ENCODE results near the gene AHCYL2.
"Not testable (repeated sequence)": the region's sequence is repeated elsewhere in the genome, so short reads cannot be mapped to it uniquely, and the experiment has no call there.

AHCYL2 gene

DNA sequence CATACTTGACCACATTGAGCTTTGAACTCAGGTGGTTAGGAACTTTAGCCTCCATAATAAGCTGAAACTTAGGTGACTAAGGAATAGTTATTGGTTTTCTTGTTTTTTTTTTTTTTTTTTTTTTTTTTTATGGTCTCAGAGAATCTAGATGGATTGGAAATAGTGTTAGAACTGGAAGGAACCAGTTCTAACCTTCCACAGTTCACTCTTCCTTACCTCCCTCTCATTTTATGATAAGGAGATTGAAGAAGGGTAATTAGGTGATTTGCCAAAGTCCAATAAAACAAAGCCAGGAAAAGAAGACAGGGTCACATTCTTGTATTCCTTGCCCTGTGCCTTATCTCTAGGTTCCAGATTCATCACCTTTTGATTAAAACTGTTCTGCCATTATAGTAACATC, 137.7 kb downstream of the AHCYL2 start:
- Histone ChIP-seq H3K4me2 (ENCODE audit: low read length) (no peak overlapping the region), H3K4me3 (ENCODE audit: low read length) (no peak overlapping the region), H3K9ac (ENCODE audit: low read depth, low read length) (no peak overlapping the region), H3K4me1 (ENCODE audit: control insufficient read depth, insufficient read depth, low read length) (no peaks in the 10 kb centered on the region), H3K36me3 (ENCODE audit: insufficient read depth, low read length) (no peaks in the 10 kb centered on the region), H3K27me3 (ENCODE audit: control insufficient read depth, insufficient read depth, low read length) (no peaks in the 10 kb centered on the region), H3K9me3 (replicated peaks; ENCODE audit: low read length) (no peaks in the 10 kb centered on the region)

DNA sequence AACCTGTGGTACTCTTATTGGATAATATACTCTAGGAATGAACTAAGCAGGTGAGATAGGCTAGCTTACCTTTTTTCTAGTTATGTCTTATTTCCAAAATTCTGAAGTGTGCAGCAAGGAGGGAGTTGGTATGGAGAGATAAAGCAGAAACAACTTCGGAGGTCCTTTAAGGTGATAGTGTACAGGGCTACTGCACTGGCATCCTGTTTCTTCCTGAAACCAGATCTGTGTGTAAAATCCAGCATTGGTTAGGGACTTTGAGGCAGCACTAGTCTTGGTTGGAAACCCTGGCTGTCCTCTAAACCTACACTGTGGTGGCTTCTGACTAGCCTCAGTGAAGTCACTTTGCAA, 142.5 kb downstream of the AHCYL2 start:
- H3K9ac ChIP-seq (ENCODE audit: low read depth, low read length) = no peak overlapping the region
- no peak overlapping the region for H3K4me2 ChIP-seq (ENCODE audit: low read length)

DNA sequence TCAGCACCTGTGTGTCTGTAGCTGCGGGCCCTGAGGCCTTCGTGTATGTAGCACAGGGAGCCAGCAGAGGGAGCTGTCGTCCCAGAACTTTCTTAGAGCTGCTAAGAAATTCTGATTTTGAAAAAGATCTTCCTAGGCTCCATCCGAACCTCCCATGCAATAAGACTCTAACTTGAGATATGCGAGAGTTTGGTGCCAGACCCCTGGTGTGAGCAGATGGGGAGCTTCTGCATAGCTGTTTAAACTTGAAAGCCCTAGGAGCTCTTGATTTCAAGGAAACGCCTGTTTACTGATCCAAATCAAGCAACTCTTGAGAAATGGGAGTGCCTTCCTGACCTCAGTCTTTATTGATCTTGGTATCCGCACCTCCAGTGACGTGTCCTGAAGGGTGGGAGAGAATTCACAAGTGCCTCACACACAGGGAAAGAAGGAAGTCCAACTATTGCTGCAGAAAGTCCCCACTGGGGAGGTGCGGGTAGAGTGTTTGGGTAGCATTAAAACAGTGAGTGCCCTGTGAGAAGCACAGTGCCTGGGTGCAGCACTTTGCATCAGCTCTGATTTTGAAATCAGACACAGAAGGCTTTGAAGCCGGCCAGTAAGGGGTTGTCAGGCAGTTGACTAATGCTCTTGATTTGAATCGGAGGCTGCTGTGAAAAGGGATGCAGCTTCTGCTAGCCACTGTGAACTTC, 143.0 kb downstream of the AHCYL2 start:
- H3K27me3 ChIP-seq (ENCODE audit: control insufficient read depth, insufficient read depth, low read length) = no peaks in the 10 kb centered on the region
- peak overlapping the region; percentile 9 for H3K4me2 ChIP-seq (ENCODE audit: low read length)
- no peak overlapping the region for H3K4me3 ChIP-seq (ENCODE audit: low read length)
- no peak overlapping the region for H3K9ac ChIP-seq (ENCODE audit: low read depth, low read length)
- H3K4me1 ChIP-seq (ENCODE audit: control insufficient read depth, insufficient read depth, low read length) = peaks cover 9% of the 10 kb centered on the region
- H3K9me3 ChIP-seq (replicated peaks; ENCODE audit: low read length) = no peaks in the 10 kb centered on the region
- no peaks in the 10 kb centered on the region for H3K36me3 ChIP-seq (ENCODE audit: insufficient read depth, low read length)

More for the DNA sequence above, 142.5 kb downstream of the AHCYL2 start:
- Histone ChIP-seq H3K4me1 (ENCODE audit: control insufficient read depth, insufficient read depth, low read length) (peaks cover 9% of the 10 kb centered on the region), H3K4me3 (ENCODE audit: low read length) (no peak overlapping the region), H3K36me3 (ENCODE audit: insufficient read depth, low read length) (no peaks in the 10 kb centered on the region), H3K9me3 (replicated peaks; ENCODE audit: low read length) (no peaks in the 10 kb centered on the region), H3K27me3 (ENCODE audit: control insufficient read depth, insufficient read depth, low read length) (no peaks in the 10 kb centered on the region)

DNA sequence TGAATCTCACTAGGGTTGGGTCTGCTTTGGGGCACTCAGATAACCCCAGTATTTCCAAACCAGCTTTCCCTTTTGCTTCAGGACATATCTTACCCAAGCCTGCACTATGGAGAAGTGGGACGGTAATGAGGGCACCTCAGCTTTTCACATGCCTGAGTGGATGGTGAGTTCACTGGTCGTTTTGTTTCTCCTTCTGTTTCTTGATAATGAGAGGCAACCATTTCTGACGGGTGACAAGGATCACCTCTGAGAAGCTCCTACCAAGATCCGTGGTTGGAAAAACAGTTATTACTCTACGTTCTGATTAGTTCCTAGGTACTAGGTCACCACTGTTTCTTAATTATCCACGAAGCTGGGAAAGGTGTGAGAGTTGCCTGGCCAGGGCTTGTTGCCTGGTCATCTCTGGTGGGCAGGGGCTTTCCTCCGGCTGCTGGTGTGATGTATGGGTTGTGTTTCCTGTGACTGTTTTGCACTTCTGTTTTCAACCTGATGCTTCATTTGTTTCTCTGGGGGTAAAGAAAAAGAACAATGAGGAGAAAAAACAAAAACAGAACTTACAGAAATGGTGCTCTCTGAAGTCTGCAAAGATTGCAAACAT, 143.7 kb downstream of the AHCYL2 start:
- Histone ChIP-seq H3K36me3 (ENCODE audit: insufficient read depth, low read length) (no peaks in the 10 kb centered on the region), H3K4me2 (ENCODE audit: low read length) (no peak overlapping the region), H3K9me3 (replicated peaks; ENCODE audit: low read length) (no peaks in the 10 kb centered on the region), H3K4me1 (ENCODE audit: control insufficient read depth, insufficient read depth, low read length) (peaks cover 9% of the 10 kb centered on the region), H3K9ac (ENCODE audit: low read depth, low read length) (no peak overlapping the region), H3K27me3 (ENCODE audit: control insufficient read depth, insufficient read depth, low read length) (no peaks in the 10 kb centered on the region), H3K4me3 (ENCODE audit: low read length) (no peak overlapping the region)

DNA sequence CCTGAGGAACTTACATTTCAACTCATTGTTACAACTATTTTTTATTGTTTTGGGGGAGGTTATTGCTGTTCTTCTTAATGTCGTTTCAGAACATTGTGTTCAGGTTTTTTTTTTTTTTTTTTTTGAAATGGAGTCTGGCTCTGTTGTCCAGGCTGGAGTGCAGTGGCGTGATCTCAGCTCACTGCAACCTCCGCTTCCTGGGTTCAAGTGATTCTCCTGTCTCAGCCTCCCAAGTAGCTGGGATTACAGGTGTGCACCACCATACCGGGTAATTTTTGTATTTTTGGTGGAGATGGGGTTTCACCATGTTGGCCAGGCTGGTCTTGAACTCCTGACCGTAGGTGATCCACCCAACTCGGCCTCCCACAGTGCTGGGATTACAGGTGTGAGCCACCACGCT, 144.6 kb downstream of the AHCYL2 start:
- not testable (repeated sequence) for H3K36me3 ChIP-seq (ENCODE audit: insufficient read depth, low read length); H3K27me3 ChIP-seq (ENCODE audit: control insufficient read depth, insufficient read depth, low read length); H3K4me2 ChIP-seq (ENCODE audit: low read length); H3K4me3 ChIP-seq (ENCODE audit: low read length); H3K9me3 ChIP-seq (replicated peaks; ENCODE audit: low read length); H3K9ac ChIP-seq (ENCODE audit: low read depth, low read length); H3K4me1 ChIP-seq (ENCODE audit: control insufficient read depth, insufficient read depth, low read length)

DNA sequence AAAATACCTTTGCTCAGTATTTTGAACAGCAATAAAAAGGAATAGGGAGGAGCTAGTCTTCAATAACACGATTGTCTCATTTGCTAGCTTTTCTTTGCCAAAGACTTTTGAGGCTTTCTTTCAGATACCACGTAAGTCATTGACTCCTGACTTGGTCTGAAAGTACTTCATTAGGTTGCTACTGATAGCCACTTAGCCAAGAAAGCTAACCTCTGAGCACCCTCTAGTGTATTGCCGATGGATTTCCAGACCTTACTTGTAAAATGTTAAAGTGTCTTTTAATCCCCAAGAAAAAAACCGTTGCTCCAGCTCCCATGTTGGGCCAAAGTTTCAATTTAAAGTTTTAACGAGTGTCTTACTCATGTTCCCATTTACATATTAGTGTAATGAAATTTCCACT, 146.0 kb downstream of the AHCYL2 start:
- Histone ChIP-seq H3K9ac (ENCODE audit: low read depth, low read length) (no peak overlapping the region), H3K36me3 (ENCODE audit: insufficient read depth, low read length) (no peaks in the 10 kb centered on the region), H3K4me3 (ENCODE audit: low read length) (no peak overlapping the region), H3K9me3 (replicated peaks; ENCODE audit: low read length) (no peaks in the 10 kb centered on the region), H3K27me3 (ENCODE audit: control insufficient read depth, insufficient read depth, low read length) (no peaks in the 10 kb centered on the region), H3K4me2 (ENCODE audit: low read length) (no peak overlapping the region), H3K4me1 (ENCODE audit: control insufficient read depth, insufficient read depth, low read length) (peaks cover 9% of the 10 kb centered on the region)

DNA sequence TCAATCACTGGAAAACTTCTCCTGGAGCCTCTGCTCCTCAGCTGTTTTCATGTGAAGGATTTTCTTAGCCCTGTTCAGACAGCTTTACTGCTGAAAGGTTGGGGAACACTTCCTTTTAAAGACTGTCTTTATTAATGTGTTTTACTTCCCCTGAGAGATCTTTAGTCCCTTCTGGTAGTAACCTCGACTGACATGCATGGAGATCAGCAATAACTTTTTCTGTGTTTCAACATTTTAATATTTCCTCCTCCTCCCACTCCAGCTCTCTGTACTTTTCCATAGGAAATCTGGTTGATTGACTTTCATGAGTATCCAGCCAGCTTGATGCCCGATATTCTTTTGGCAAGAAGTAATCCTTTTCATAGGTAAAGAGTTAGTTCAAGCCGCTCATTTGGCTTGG, 146.7 kb downstream of the AHCYL2 start:
- H3K4me2 ChIP-seq (ENCODE audit: low read length) = no peak overlapping the region
- H3K9ac ChIP-seq (ENCODE audit: low read depth, low read length) = no peak overlapping the region
- H3K9me3 ChIP-seq (replicated peaks; ENCODE audit: low read length) = no peaks in the 10 kb centered on the region
- H3K4me3 ChIP-seq (ENCODE audit: low read length) = no peak overlapping the region
- H3K27me3 ChIP-seq (ENCODE audit: control insufficient read depth, insufficient read depth, low read length) = no peaks in the 10 kb centered on the region
- H3K4me1 ChIP-seq (ENCODE audit: control insufficient read depth, insufficient read depth, low read length) = peaks cover 9% of the 10 kb centered on the region
- H3K36me3 ChIP-seq (ENCODE audit: insufficient read depth, low read length) = no peaks in the 10 kb centered on the region

DNA sequence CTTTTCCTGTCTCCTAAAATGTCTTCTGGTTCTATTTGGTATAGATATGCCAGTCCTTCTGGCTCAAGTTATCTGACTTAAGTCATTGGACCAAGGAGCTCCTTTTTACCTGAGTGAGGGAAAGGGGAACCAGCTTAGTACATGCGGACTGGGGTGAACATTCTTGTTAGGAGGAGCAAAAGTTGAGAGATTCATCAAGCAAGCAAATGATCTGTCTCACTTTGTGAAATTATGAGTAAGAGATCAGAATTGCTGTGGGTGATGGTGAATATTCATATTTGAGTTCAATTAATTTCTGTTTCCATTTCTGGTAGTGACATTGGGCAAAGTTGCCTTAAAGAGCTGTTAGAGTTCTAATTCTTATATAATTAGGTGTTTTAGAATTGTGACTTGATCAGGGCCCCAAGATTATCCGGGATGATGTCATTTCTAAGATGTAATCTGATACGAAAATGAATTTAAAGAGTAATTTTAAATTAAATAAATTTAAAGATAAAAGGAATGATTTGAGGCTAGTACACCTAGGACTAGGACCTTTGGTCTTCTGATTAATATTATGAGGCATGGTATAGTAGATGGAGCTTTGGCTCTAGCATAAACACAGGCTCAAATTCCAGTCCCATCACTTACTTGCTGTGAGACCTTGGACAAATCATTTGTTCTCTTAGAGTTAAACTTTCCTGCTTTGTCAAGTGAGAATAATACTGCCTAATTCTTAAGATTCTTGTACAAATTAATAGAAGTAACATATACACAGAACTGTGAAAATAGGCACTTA, 149.0 kb downstream of the AHCYL2 start:
- Histone ChIP-seq H3K36me3 (ENCODE audit: insufficient read depth, low read length) (no peaks in the 10 kb centered on the region), H3K9me3 (replicated peaks; ENCODE audit: low read length) (no peaks in the 10 kb centered on the region), H3K4me3 (ENCODE audit: low read length) (no peak overlapping the region), H3K4me2 (ENCODE audit: low read length) (no peak overlapping the region), H3K4me1 (ENCODE audit: control insufficient read depth, insufficient read depth, low read length) (peaks cover 4% of the 10 kb centered on the region), H3K27me3 (ENCODE audit: control insufficient read depth, insufficient read depth, low read length) (no peaks in the 10 kb centered on the region), H3K9ac (ENCODE audit: low read depth, low read length) (no peak overlapping the region)

DNA sequence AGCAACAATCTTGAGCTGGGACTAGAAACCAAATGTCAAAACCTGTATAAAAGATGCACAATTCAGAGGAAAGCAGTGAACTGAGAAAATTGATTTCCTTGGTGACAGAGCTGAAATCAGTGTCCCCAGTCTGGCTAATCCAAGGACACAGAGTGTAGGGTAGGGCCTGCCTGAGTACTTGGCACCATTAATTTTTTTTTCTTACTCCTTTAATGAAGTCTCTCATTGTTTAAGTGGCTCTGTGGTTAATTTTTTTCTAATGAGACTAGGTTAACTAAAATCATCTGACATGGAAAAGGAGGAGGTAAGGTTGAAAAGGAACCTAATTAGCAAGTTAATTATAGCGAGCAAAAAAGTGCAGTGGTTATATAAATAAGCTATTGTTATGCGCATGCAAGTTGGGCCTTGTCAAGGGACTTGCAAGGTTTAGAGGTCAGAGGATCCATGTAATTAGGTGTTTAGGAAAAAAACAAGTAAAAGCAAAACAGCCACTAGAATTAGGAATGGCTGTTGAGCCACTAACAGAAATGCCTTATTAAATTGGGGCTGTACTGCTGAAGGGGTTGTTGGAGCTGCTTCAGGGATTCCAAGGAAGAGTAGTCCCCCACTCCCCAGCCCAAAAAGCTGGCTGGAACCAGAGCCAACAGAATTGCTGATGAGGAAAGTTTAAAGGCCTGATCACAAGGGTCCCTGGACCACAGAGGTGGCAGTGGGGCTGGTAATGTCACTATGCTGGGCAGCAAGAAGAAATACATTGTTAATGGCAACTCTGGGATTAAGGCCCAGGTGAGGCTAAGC, 150.5 kb downstream of the AHCYL2 start:
- Histone ChIP-seq H3K4me1 (ENCODE audit: control insufficient read depth, insufficient read depth, low read length) (peaks cover 4% of the 10 kb centered on the region), H3K4me3 (ENCODE audit: low read length) (no peak overlapping the region), H3K9me3 (replicated peaks; ENCODE audit: low read length) (no peaks in the 10 kb centered on the region), H3K4me2 (ENCODE audit: low read length) (no peak overlapping the region), H3K9ac (ENCODE audit: low read depth, low read length) (no peak overlapping the region), H3K36me3 (ENCODE audit: insufficient read depth, low read length) (no peaks in the 10 kb centered on the region), H3K27me3 (ENCODE audit: control insufficient read depth, insufficient read depth, low read length) (no peaks in the 10 kb centered on the region)

DNA sequence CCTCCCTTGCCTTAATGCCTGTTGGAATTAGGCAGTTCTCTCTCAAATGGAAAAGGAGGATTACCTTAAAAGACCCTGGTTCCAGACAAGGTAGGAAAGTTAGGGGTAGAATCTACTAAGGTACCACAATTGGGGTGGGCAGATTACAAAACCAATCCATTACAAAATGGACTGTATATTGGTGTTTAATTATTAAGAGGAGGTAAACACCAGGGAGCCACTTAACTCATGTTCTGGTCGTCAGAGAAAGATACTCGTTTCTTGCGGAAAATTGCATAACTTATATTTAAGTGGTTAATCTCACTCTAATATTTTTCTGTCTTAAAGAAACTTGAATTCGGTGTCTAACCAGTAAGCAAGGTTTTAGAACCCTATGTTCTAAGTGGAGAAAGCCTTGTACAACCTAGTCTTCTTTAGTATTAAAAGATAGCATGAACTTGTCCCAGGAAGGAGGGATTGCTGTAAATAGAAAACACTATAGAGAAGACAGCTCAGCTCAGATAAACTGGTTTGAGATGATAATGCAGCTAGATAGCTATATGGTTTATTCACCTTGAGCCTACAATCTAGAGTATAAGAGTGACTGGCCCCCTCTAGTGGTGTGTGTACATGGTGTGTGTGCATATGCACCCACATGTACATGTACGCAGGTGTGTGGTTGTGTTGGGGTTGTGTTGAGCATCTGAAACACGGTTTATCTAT, 151.4 kb downstream of the AHCYL2 start:
- Histone ChIP-seq H3K36me3 (ENCODE audit: insufficient read depth, low read length) (no peaks in the 10 kb centered on the region), H3K9ac (ENCODE audit: low read depth, low read length) (no peak overlapping the region), H3K4me1 (ENCODE audit: control insufficient read depth, insufficient read depth, low read length) (peaks cover 4% of the 10 kb centered on the region), H3K4me3 (ENCODE audit: low read length) (no peak overlapping the region), H3K9me3 (replicated peaks; ENCODE audit: low read length) (no peaks in the 10 kb centered on the region), H3K4me2 (ENCODE audit: low read length) (no peak overlapping the region), H3K27me3 (ENCODE audit: control insufficient read depth, insufficient read depth, low read length) (no peaks in the 10 kb centered on the region)
